ENCODE results near the gene PHKA1.

GRCh38 chrX:72532366-72532765, 181.7 kb downstream of the PHKA1 start:
- TF ChIP-seq RAD21 (IDR thresholded peaks at IDR 0.05) (no peak), CTCF (IDR thresholded peaks at IDR 0.05; ENCODE audit: low read depth, low read length, missing input control) (no peak), TAF1 (conservative IDR thresholded peaks at IDR 0.05) (no peak), YY1 (IDR thresholded peaks at IDR 0.05) (no peak), EGR1 (IDR thresholded peaks at IDR 0.05; ENCODE audit: low read depth in 2 of 2) (no peak)

Data from liver (tissue), 3 donors.